ENCODE measurements around the gene C12orf60. TPM values are rescaled to one million over a fixed set of nuclear protein-coding genes. Genes with fewer than 3 reads are reported as not detected.

The C12orf60 gene
- polyA plus RNA-seq, 6 donors from 2014 or later, result 1.1 to 1.9 (median 1.6) TPM; not detected in 1

DNA sequence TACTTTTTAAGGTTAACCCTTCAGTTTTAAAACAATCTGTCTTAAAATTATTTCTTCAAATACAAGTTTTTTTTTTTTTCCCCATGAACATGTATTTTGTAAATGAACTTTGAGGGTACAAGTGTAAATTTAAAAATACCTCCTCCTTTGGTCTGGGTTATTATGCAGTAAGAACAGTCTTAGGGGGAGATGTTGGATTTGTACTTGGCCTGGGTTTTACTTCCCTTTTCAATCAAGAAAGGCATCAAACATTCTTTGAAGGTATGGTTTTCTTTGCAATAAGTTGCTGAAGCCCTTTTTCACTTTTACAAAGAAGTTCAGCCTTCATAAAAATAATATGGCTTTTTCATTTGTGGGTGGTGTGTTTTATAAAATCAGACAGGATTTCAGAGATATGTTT lies 20.7 kb upstream of the C12orf60 start:
- Mint-ChIP-seq H3K4me1 (peaks cover 0 to 6% (median 0%) of the 10 kb centered on the region in 3 donors), H3K36me3 (peaks cover 0 to 11% of the 10 kb centered on the region in 2 donors), H3K27ac (no peak overlapping the region), H3K27me3 (no peaks in the 10 kb centered on the region), H3K4me3 (no peak overlapping the region), H3K9me3 (no peaks in the 10 kb centered on the region)
- no peak for DNase-seq
- ATAC-seq (ENCODE audit: low read depth in 2 of 2), result no peak

DNA sequence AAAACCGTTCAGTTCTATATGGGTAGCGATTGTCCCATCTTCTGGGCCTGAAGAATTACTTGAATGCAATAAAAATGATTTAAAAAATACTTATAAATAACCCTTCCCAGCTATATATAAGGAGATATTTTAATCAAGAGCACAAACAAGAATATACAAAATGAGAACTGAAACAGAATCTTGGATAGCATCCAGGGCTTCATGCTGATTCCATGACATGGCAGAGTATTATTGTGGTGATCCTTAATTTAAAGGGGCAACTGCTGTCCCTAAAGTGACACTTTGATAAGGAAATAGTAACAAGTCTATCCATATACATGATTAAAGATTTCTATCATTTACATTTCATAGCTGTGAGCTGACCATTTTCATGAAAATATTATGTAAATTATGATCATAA lies 19.0 kb upstream of the C12orf60 start:
- H3K27ac Mint-ChIP-seq, result peak overlapping the region in 2 of 6 donors; percentile 9 to 15
- peaks cover 9 to 20% of the 10 kb centered on the region in 2 donors for H3K36me3 Mint-ChIP-seq

DNA sequence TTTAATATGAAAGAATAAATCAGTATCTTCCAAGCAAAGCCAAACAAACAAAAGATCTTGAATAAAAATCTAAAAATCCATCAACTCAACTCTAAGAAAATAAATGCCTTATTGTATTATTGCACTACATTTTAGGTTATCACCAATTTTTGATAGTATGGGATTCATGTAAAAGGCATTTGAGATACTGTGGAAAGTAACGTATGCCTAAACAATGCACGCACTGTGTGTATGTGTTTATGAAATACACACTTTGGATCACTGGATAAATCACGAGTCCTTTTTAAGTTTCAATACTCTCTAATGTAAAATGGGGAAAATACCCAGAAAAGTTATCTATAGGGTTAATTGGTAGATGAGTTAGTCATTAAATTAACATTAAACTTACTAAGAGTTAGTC lies 17.9 kb upstream of the C12orf60 start:
- peak overlapping the region in 1 of 6 donors; percentile 41 for H3K27ac Mint-ChIP-seq
- H3K27me3 Mint-ChIP-seq, result no peaks in the 10 kb centered on the region
- no peak for DNase-seq
- H3K4me1 Mint-ChIP-seq, result peaks cover 0 to 6% (median 0%) of the 10 kb centered on the region in 3 donors
- no peaks in the 10 kb centered on the region for H3K9me3 Mint-ChIP-seq
- H3K36me3 Mint-ChIP-seq, result peaks cover 9 to 30% of the 10 kb centered on the region in 2 donors
- ATAC-seq (ENCODE audit: low read depth in 2 of 2), result no peak
- H3K4me3 Mint-ChIP-seq, result no peak overlapping the region

More for the DNA sequence above, 19.0 kb upstream of the C12orf60 start:
- Mint-ChIP-seq H3K4me3 (no peak overlapping the region), H3K9me3 (no peaks in the 10 kb centered on the region), H3K4me1 (peaks cover 0 to 6% (median 0%) of the 10 kb centered on the region in 3 donors), H3K27me3 (no peaks in the 10 kb centered on the region)
- DNase-seq (no peak), ATAC-seq (ENCODE audit: low read depth in 2 of 2) (no peak)

DNA sequence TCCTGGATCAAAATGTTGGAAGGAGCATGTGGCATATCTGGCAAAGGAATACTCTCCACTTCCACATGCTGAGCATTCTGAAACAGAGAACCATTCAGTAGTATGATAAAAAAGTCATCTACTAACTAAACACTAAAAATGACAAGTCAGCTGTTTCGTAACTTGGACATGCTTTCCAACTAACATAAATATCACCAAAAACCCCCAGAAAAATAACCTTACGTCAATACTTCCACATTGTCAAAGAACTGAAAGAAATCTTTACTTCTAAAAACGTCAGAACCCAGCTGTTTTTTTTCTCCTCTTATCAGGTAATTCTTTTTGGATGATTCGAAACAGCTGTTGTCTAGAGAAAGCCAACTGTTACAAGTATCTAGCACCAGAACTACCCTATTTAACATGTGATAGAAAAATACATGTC lies 8.4 kb upstream of the C12orf60 start:
- Mint-ChIP-seq H3K36me3 (peaks cover 47 to 53% of the 10 kb centered on the region in 2 donors), H3K4me3 (no peak overlapping the region), H3K4me1 (peaks cover 0 to 4% (median 0%) of the 10 kb centered on the region in 3 donors), H3K27ac (peak overlapping the region in 4 of 6 donors; percentile 5 to 75 (median 43)), H3K9me3 (no peaks in the 10 kb centered on the region), H3K27me3 (no peaks in the 10 kb centered on the region)
- DNase-seq, result no peak
- ATAC-seq (ENCODE audit: low read depth in 2 of 2), result no peak

DNA sequence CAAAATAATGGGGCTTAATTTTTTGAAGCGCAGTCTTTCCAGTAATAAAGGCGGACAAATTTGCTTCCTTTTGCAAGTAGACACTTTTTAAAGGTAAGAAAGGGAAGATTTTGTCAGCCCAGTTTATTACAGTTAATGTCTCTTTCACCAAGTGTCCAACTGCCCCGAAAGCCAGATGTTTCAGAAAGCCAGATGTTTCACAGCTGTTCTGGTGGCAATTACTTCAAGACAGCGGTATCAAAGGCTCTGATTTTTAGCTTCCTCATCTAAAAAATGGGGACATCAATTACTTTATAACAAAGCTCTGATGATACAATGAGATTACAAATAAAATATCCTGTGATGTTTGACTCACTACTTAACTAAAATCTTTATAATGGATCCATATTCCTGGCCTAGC lies 1.2 kb upstream of the C12orf60 start:
- DNase-seq (no peak), ATAC-seq (ENCODE audit: low read depth in 2 of 2) (no peak)
- H3K4me3 Mint-ChIP-seq, result peak overlapping the region in 1 of 8 donors; percentile 7
- peaks cover 0 to 16% (median 7%) of the 10 kb centered on the region in 3 donors for H3K4me1 Mint-ChIP-seq
- H3K27me3 Mint-ChIP-seq, result no peaks in the 10 kb centered on the region
- H3K36me3 Mint-ChIP-seq, result peaks cover 23% of the 10 kb centered on the region in 2 donors
- H3K9me3 Mint-ChIP-seq, result no peaks in the 10 kb centered on the region
- no peak overlapping the region for H3K27ac Mint-ChIP-seq

DNA sequence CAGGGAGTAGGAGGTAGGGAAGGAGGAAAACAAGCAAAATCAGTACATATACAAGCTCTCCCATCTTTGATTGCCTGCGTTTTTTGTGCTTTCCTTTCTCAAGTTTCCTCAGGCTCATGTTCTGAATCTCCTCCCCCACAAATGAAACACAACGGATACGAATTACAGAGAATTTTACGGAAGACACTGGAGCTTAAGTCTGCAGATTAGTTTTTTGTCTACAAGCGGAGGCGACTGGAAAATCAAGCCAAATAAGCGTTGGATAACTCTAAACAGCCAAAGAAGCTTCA lies 804 bp upstream of the C12orf60 start:
- Mint-ChIP-seq H3K36me3 (peaks cover 18 to 19% of the 10 kb centered on the region in 2 donors), H3K4me3 (no peak overlapping the region), H3K9me3 (no peaks in the 10 kb centered on the region), H3K27me3 (no peaks in the 10 kb centered on the region), H3K4me1 (peaks cover 0 to 16% (median 7%) of the 10 kb centered on the region in 3 donors), H3K27ac (no peak overlapping the region)
- DNase-seq, result no peak
- no peak for ATAC-seq (ENCODE audit: low read depth in 2 of 2)

DNA sequence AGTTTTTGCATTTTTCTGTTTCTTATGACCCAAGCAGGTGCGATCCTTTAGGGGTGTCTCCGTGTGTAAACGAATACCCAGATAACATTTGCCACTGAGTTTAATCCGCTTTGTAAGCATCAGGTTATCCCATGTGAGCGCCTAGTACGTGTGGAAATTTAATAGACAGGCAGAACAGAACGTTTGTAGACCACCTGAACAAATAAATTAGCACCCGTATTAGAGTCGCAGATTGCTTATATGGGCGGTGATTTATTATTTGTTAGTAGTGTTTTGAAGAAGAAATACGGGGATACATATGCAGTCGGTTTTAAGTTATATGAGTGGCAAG lies 325 bp downstream of the C12orf60 start:
- Mint-ChIP-seq H3K9me3 (no peaks in the 10 kb centered on the region), H3K27me3 (no peaks in the 10 kb centered on the region), H3K36me3 (peaks cover 12% of the 10 kb centered on the region in 2 donors), H3K4me3 (no peak overlapping the region), H3K27ac (no peak overlapping the region), H3K4me1 (peaks cover 0 to 16% (median 7%) of the 10 kb centered on the region in 3 donors)
- ATAC-seq (ENCODE audit: low read depth in 2 of 2), result peak in 1 of 2 donors; percentile 0
- DNase-seq, result no peak

DNA sequence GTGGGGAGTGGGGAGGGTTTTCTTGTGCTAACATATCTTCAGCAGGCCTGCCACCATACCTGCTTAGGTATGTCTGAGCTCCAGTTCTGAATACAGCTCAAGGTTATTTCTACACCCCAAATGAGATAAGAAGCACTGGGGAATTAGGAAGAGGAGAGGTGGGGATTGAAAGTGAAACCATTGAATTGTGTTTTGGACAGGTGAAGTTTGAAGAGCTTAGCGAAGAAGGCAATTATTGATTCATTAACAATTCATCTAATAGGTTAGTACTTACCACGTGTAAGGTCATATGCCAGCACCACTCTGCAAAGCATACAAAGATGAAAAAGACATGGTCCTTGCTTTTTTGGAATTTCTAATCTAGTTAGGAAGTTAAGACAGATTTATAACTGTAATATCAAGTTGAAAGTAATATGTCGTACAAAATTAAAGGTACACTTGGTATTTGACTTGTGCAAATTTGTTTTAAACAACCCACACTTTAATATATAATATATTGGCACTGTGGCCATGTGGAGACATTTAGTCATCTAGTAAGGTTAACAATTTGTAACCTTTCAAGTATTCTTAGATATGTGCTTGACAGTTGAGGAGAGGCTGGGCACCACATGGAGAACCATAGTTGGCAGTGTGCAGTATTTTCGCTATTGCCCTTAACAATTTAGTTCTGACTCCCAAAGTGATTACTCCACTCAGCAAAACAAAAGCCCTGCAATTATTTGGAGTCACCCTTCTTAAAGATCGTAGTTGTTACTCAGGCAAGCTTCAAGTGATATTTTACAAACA lies 6.9 kb downstream of the C12orf60 start:
- ATAC-seq (ENCODE audit: low read depth in 2 of 2) (no peak), DNase-seq (no peak)
- Mint-ChIP-seq H3K27ac (peak overlapping the region in 3 of 6 donors; percentile 17 to 80 (median 61)), H3K27me3 (no peaks in the 10 kb centered on the region), H3K4me1 (peaks cover 4 to 14% (median 8%) of the 10 kb centered on the region in 3 donors), H3K4me3 (peak overlapping the region in 2 of 8 donors; percentile 34 to 55), H3K36me3 (no peaks in the 10 kb centered on the region), H3K9me3 (no peaks in the 10 kb centered on the region)

DNA sequence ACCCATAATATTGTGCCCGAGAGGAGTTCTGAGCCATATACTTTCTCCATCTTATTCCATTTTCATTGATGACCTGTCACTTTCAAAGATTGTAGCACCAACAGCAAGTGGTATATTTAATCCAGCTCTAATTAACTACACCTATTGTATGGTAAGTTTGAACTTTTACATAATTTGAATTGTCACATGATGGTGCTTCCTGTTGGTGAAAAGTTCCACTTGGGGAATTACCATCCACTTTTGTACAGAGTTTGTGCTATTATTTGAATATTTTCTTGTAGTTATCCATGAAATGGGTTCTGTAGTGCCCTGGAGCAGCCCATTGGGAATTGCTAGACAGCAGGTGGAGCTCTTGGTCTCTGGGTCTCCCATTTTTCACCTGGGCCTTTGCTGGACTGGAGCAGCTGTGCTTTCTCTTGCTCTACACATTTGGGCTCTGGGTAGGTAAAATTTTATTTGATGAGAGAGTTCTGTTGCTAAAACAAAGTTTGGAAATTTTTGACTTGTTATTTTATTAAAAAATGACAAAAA lies 7.5 kb downstream of the C12orf60 start:
- Mint-ChIP-seq H3K27ac (peak overlapping the region in 5 of 6 donors; percentile 47 to 76 (median 51)), H3K4me1 (peaks cover 4 to 14% (median 8%) of the 10 kb centered on the region in 3 donors), H3K36me3 (no peaks in the 10 kb centered on the region), H3K9me3 (no peaks in the 10 kb centered on the region), H3K4me3 (peak overlapping the region in 6 of 8 donors; percentile 21 to 80 (median 48)), H3K27me3 (no peaks in the 10 kb centered on the region)
- no peak for DNase-seq
- peak; percentile 77 to 79 for ATAC-seq (ENCODE audit: low read depth in 2 of 2)

DNA sequence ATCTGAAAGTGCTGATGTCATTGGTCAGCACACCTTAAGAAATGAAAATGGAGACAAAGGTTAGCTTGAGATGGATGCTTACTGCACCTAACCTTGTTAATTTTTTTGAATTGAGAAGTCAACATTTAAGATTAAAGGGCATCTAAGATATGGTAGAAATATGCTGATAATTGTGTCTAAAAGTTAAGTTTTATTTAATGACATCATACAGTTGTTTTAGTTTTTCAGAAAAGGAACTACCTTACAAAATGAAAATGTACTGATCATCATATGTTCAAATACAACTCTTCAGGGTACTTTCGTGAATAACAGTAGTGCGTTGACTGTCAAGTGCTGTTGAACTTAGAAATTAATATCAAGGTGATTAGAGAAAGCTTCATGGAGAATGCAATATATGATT lies 8.0 kb downstream of the C12orf60 start:
- no peaks in the 10 kb centered on the region for H3K27me3 Mint-ChIP-seq
- H3K4me3 Mint-ChIP-seq, result peak overlapping the region in 3 of 8 donors; percentile 21 to 80 (median 41)

DNA sequence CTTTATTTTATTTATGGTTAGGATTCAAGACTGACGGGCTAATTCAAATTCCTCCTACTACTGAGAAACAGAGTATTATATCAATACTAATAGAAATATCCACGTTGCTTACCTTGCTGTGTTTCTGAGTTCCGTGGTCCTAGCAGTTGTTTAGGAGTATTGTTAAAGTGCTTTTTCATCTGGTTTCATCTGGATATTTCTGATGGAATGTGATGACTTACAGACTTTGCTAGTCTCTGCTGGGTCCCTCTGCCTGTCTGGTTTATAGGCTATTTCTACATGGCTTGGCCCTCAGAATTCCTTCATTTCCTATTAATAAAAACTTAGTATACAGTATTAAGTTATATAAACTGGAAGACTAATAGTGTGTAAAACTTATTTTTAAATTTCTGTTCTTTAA lies 10.5 kb downstream of the C12orf60 start, which contains the start of gene SMCO3:
TSS of gene SMCO3 (minus strand) at position 169 of the 400 bp plus-strand sequence. CDS start 7,502 bp downstream, outside the sequence.
- ATAC-seq (ENCODE audit: low read depth in 2 of 2) (no peak), DNase-seq (no peak)
- Mint-ChIP-seq H3K4me1 (peaks cover 4 to 14% (median 8%) of the 10 kb centered on the region in 3 donors), H3K27ac (peak within 1 kb of the TSS in 3 of 6 donors; percentile 8 to 60 (median 10)), H3K4me3 (no peak within 1 kb of the TSS), H3K9me3 (peaks cover 2 to 9% (median 3%) of the 10 kb centered on the region in 7 donors), H3K36me3 (peaks cover 8 to 9% of the 10 kb centered on the region in 2 donors), H3K27me3 (peaks cover 0 to 6% (median 0%) of the 10 kb centered on the region in 3 donors)

More for the DNA sequence above, 8.0 kb downstream of the C12orf60 start:
- peak overlapping the region in 4 of 6 donors; percentile 47 to 76 (median 51) for H3K27ac Mint-ChIP-seq
- H3K9me3 Mint-ChIP-seq, result no peaks in the 10 kb centered on the region
- H3K4me1 Mint-ChIP-seq, result peaks cover 4 to 14% (median 8%) of the 10 kb centered on the region in 3 donors
- DNase-seq (no peak), ATAC-seq (ENCODE audit: low read depth in 2 of 2) (no peak)
- no peaks in the 10 kb centered on the region for H3K36me3 Mint-ChIP-seq

DNA sequence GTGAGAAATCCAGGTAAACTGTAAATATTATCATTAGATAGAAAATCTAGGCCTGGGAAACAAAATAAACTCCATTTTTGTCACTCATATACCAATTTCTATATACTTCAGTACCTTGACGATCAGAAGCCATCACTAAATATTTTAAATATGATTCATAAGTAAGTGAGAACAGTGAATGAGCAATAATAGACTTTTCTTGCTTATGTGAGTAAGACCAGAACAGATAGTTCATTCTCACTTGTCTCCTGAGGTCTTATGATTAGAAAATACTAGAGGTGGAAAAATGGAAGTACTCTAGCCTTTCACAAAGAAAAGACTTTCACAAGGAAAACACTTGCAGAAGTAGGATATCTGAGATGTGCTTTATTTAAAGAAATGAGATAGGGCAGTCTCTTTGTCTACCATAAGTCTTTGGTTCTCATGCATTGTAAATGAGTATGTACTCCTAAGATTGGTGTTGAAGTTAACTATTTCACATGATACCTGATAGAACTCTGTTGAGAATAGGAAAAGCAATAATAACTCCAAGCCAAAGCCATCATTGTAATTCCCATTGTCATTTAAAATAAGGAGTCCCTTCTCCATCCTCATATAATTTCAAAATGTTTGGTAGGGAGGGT lies 20.7 kb downstream of the C12orf60 start:
- ATAC-seq (ENCODE audit: low read depth in 2 of 2) (no peak), DNase-seq (no peak)
- H3K36me3 Mint-ChIP-seq, result peaks cover 0 to 4% of the 10 kb centered on the region in 2 donors
- no peak overlapping the region for H3K4me3 Mint-ChIP-seq
- no peaks in the 10 kb centered on the region for H3K27me3 Mint-ChIP-seq
- no peaks in the 10 kb centered on the region for H3K4me1 Mint-ChIP-seq
- no peak overlapping the region for H3K27ac Mint-ChIP-seq
- no peaks in the 10 kb centered on the region for H3K9me3 Mint-ChIP-seq

DNA sequence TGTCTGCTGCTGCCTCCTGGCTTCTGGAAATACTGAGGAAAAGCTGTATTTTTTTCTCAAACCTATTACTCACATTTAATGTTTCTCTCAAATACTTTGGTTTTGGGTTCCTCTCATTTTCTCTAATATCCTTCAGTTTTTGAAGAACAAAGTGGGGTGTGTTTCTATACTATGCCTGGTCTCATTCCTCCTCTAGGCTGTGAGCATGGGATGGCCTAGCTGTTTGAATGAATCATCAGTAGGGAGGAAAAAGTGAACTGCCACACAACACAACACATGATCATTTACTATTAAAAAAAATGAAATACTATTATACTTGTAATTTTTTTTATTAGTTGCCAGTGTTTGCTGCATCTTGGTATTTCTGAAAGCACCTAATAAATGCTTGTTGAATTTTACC lies 21.8 kb downstream of the C12orf60 start:
- Mint-ChIP-seq H3K4me3 (no peak overlapping the region), H3K4me1 (no peaks in the 10 kb centered on the region), H3K27ac (no peak overlapping the region), H3K36me3 (peaks cover 0 to 4% of the 10 kb centered on the region in 2 donors), H3K9me3 (no peaks in the 10 kb centered on the region), H3K27me3 (no peaks in the 10 kb centered on the region)
- no peak for DNase-seq
- no peak for ATAC-seq (ENCODE audit: low read depth in 2 of 2)
